Measurements from ENCODE around the gene BBS10. TPM values are rescaled to one million over a fixed set of nuclear protein-coding genes. Genes with fewer than 3 reads are reported as not detected.

Gene BBS10
- total and polyA plus RNA-seq, 2 of the 8 experiments (the other 6 are each of a cell fraction or from before 2014, with no cell fraction given), result 4.4 to 9.2 TPM

GRCh38 chr12:76303989-76304460, 44.2 kb downstream of the BBS10 start (continued):
- TF ChIP-seq CTCF (IDR thresholded peaks at IDR 0.05; ENCODE audit: control extremely low read depth in 1 of 3, insufficient read depth in 1 of 3, low read depth in 1 of 3, low read length in 3 of 3), result no peak
- TF ChIP-seq CTBP2 (IDR thresholded peaks at IDR 0.05; ENCODE audit: borderline replicate concordance, insufficient read depth, insufficient read length, low read length), result no peak

Measured in H1 (cell line).